Keratinocyte (primary cell): ENCODE results near the gene HOXD11. TPM values are rescaled to one million over a fixed set of nuclear protein-coding genes. Genes with fewer than 3 reads are reported as not detected.

Experiments used
- DNase-seq: peaks from one replicate; pipeline ENCODE4 v3.0.0-alpha.2; 2011; ENCODE audit warnings: low read depth, missing footprints, low spot score
- FAIRE-seq: peaks from 2 replicates; lab custom pipeline; 2011; peaks lifted over from hg19 to GRCh38; lab: Jason Lieb, UNC
- H2AFZ ChIP-seq: 2 replicates; pipeline ENCODE4 v1.6.0; 2012; ENCODE audit warnings: low read length, control low read depth, inconsistent platforms; ENCODE audit not compliant: control insufficient read depth
- H3K27ac ChIP-seq: 2 replicates; pipeline ENCODE4 v1.5.1; 2011; ENCODE audit warnings: low read length; ENCODE audit not compliant: control insufficient read depth, insufficient read depth
- H3K27me3 ChIP-seq: 3 replicates; pipeline ENCODE4 v1.6.0; 2011; ENCODE audit warnings: low read length; ENCODE audit not compliant: control insufficient read depth, insufficient read depth; ENCODE audit errors: extremely low read depth
- H3K36me3 ChIP-seq, 2 experiments: 2 replicates in 1 of 2; 3 replicates in 1 of 2; pipeline ENCODE4 v1.5.1; 2011; ENCODE audit warnings: low read length in 2 of 2, mild to moderate bottlenecking in 1 of 2; ENCODE audit not compliant: control insufficient read depth in 2 of 2, insufficient read depth in 2 of 2; ENCODE audit errors: extremely low read depth in 1 of 2
- H3K4me1 ChIP-seq: 3 replicates; pipeline ENCODE4 v1.5.1; 2011; ENCODE audit warnings: low read length; ENCODE audit not compliant: control insufficient read depth, insufficient read depth; ENCODE audit errors: extremely low read depth
- H3K4me2 ChIP-seq: 3 replicates; pipeline ENCODE4 v1.6.0; 2011; ENCODE audit warnings: low read depth, low read length; ENCODE audit not compliant: control insufficient read depth, insufficient read depth; ENCODE audit errors: extremely low read depth
- H3K4me3 ChIP-seq, 3 experiments: fragments of 200-600 bp in 1 of 3; sonication (generic) in 1 of 3; 2 replicates in 2 of 3; 3 replicates in 1 of 3; pipeline ENCODE4 v1.5.1; 2011 to 2016; ENCODE audit warnings: low read length in 3 of 3, mild to moderate bottlenecking in 3 of 3, control low read depth in 2 of 3, inconsistent platforms in 1 of 3, low read depth in 1 of 3, mixed read lengths in 1 of 3, mixed run types in 1 of 3, moderate library complexity in 1 of 3; ENCODE audit not compliant: control insufficient read depth in 2 of 3, insufficient read depth in 2 of 3; ENCODE audit errors: extremely low read depth in 1 of 3
- H3K79me2 ChIP-seq: 2 replicates; pipeline ENCODE4 v1.6.0; 2012; ENCODE audit warnings: low read length; ENCODE audit not compliant: control insufficient read depth, insufficient read depth
- H3K9ac ChIP-seq: 3 replicates; pipeline ENCODE4 v1.6.0; 2011; ENCODE audit warnings: low read length; ENCODE audit not compliant: control insufficient read depth, insufficient read depth; ENCODE audit errors: extremely low read depth
- H3K9me1 ChIP-seq: 3 replicates; pipeline ENCODE4 v1.6.0; 2011; ENCODE audit warnings: low read length; ENCODE audit not compliant: control insufficient read depth, insufficient read depth; ENCODE audit errors: extremely low read depth
- H3K9me3 ChIP-seq: 2 replicates; pipeline ENCODE4 v1.5.1; 2012; ENCODE audit warnings: low read depth, low read length; ENCODE audit not compliant: control insufficient read depth
- H4K20me1 ChIP-seq: 3 replicates; pipeline ENCODE4 v1.6.0; 2011; ENCODE audit warnings: low read length; ENCODE audit not compliant: control insufficient read depth, insufficient read depth; ENCODE audit errors: extremely low read depth
- CTCF ChIP-seq, 3 experiments: IDR thresholded peaks in 1 of 3; conservative IDR thresholded peaks in 1 of 3; optimal IDR thresholded peaks in 1 of 3; 2 replicates in 2 of 3; 3 replicates in 1 of 3; pipeline versions ENCODE3 to v1.5.1; 2011; ENCODE audit warnings: low read length in 3 of 3, mild to moderate bottlenecking in 3 of 3, moderate library complexity in 2 of 3, control low read depth in 1 of 3, inconsistent platforms in 1 of 3; ENCODE audit not compliant: insufficient read depth in 2 of 3; ENCODE audit errors: extremely low read depth in 1 of 3
- EZH2 ChIP-seq: IDR thresholded peaks from one replicate; pipeline ENCODE4 v1.6.1; 2012; ENCODE audit warnings: inconsistent platforms, mild to moderate bottlenecking, low read length, moderate library complexity
- dilution Hi-C: fragments of 300-500 bp; cut with MboI; formaldehyde crosslinking; loops from one replicate; pipeline ENCODE4 v1.7.0; 2020; ENCODE audit warnings: low sequenced_read_pairs; ENCODE audit not compliant: extremely low pct_ligation_motif_present
- polyA plus RNA-seq, 5 experiments: library from polyadenylated mRNA; depleted of rRNA in 3 of 5; stranded (reverse) in 3 of 5; stranded (forward) in 1 of 5; unstranded in 1 of 5; fragments of >200 nt; gene quantifications; 1 replicate in 1 of 5; 2 replicates in 3 of 5; 3 replicates in 1 of 5; pipeline versions ENCODE4 v1.2.1 to v1.2.3, GENCODE V29; 2011 to 2012; ENCODE audit warnings: missing spikeins in 2 of 5, low read depth in 1 of 5, low replicate concordance in 1 of 5

Gene HOXD11
- polyA plus RNA-seq, 1 donor (not counting 4 experiments of a cell fraction or from before 2014, with no cell fraction given) = not detected

- H3K27me3 ChIP-seq = peaks cover 95% of the 10 kb centered on the region
- no peak for TF ChIP-seq EZH2
- no peak for TF ChIP-seq CTCF (optimal IDR thresholded peaks at IDR 0.05 in 1 of 3, IDR thresholded peaks at IDR 0.05 in 1 of 3, conservative IDR thresholded peaks at IDR 0.05 in 1 of 3; ENCODE audit: extremely low read depth in 1 of 3, insufficient read depth in 2 of 3, low read length in 3 of 3)
- dilution Hi-C loops = no loop called here
- DNase-seq (no peak), FAIRE-seq (no peak)
- no peaks in the 10 kb centered on the region for H3K9me1 ChIP-seq
- peaks cover 5% of the 10 kb centered on the region for H3K4me1 ChIP-seq
- H3K9me3 ChIP-seq = no peaks in the 10 kb centered on the region
- H4K20me1 ChIP-seq = peaks cover 2% of the 10 kb centered on the region
- H3K36me3 ChIP-seq = no peaks in the 10 kb centered on the region
- H3K4me3 ChIP-seq = no peak overlapping the region
- no peak overlapping the region for H3K4me2 ChIP-seq
- H3K79me2 ChIP-seq = no peaks in the 10 kb centered on the region
- no peak overlapping the region for H3K9ac ChIP-seq
- no peak overlapping the region for H2AFZ ChIP-seq
- no peak overlapping the region for H3K27ac ChIP-seq
These were observed 676 bp downstream of the HOXD11 start for GRCh38 chr2:176107731-176108181.

DNA sequence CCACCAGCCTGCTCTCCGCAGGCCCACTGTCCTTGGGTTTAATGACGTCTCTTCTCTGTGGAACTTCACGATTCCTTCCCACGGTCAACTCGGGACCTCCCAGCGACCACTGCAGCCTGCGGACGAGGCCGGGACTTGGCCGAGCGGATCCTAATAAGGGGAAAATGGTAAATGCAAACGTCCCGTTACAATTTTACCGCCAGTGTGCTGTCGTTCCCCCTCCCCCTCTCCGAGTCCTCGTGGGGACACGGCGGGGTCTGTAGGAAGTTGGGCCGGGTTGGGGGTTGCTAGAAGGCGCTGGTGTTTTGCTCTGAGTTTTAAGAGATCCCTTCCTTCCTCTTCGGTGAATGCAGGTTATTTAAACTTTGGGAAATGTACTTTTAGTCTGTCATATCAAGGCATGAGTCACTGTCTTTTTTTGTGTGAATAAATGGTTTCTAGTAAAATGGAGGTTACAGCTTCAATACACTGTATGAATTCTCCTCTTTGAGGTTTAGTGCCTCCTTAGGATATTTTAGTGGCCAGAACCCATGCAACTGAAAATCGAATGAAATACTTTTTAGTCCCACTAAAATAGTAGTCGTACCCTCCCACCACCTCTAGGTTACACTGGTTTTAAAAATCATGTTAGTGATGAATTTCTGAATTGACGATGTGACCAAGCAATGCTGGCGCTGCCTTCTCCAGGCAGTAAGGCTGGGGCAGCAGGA lies 2.3 kb downstream of the HOXD11 start:
- no peak overlapping the region for H3K27ac ChIP-seq
- no peaks in the 10 kb centered on the region for H3K9me1 ChIP-seq
- FAIRE-seq (no peak), DNase-seq (no peak)
- TF ChIP-seq CTCF (optimal IDR thresholded peaks at IDR 0.05 in 1 of 3, IDR thresholded peaks at IDR 0.05 in 1 of 3, conservative IDR thresholded peaks at IDR 0.05 in 1 of 3; ENCODE audit: extremely low read depth in 1 of 3, insufficient read depth in 2 of 3, low read length in 3 of 3) = no peak
- peak; percentile 6 for TF ChIP-seq EZH2
- H3K4me1 ChIP-seq = peaks cover 2% of the 10 kb centered on the region
- no peaks in the 10 kb centered on the region for H3K79me2 ChIP-seq
- H3K36me3 ChIP-seq = no peaks in the 10 kb centered on the region
- H3K9me3 ChIP-seq = no peaks in the 10 kb centered on the region
- H2AFZ ChIP-seq = no peak overlapping the region
- peaks cover 2% of the 10 kb centered on the region for H4K20me1 ChIP-seq
- dilution Hi-C loops = no loop called here
- H3K4me2 ChIP-seq = no peak overlapping the region
- H3K4me3 ChIP-seq = no peak overlapping the region
- peaks cover 95% of the 10 kb centered on the region for H3K27me3 ChIP-seq
- no peak overlapping the region for H3K9ac ChIP-seq
